ENCODE measurements around the gene CCBE1.

The CCBE1 gene

DNA sequence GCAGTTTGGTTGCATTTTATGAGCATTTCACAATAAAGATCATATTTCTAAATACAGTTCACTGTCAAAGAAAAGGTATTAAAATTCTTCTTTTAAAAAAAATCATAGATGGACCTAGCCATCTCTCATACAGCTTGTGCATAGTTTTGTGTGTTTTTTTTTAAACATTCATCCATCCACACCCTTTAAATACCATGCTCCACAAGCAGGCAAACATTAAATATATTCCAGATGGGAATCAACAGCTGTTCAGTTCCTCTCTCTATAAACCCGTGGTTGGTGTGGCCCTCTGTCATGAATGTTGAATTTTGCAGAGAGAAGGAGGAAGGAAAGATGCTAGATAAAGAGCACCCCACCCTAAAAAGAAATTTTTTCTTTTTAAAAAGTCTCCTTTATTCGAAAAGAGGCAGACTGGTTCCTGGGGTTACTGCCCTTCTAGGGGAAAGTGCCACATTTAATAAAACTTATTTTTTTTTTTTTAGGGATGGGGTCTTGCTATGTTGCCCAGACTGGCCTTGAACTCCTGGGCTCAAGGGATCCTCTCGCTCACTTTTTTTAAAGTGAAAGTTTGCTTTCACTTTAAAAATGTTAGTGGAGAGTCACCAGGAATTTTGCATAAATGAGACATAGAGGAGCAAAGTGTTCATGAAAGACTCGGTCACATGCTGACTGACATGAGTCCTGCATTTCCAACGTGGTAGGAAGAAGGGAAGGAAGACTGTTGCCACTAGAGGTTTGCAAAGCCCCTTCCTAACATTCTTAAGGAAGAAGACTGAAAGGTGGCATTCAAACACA, 264.2 kb downstream of the CCBE1 start:
- no peaks in the 10 kb centered on the region for H3K4me1 ChIP-seq (ENCODE audit: control insufficient read depth, insufficient read depth, low read length, poor library complexity, severe bottlenecking)
- no peaks in the 10 kb centered on the region for H3K36me3 ChIP-seq (ENCODE audit: control insufficient read depth, insufficient read depth, low read length)
- no peaks in the 10 kb centered on the region for H3K27me3 ChIP-seq (replicated peaks; ENCODE audit: control insufficient read depth, insufficient read depth, low read length, poor library complexity, severe bottlenecking)
- H3K4me3 ChIP-seq (ENCODE audit: insufficient read depth, low read depth, low read length, poor library complexity, severe bottlenecking), result no peak overlapping the region
- DNase-seq, result no peak
- no peak overlapping the region for H3K27ac ChIP-seq (ENCODE audit: insufficient read depth, low read length, poor library complexity, severe bottlenecking)
- no peaks in the 10 kb centered on the region for H3K9me3 ChIP-seq (ENCODE audit: control insufficient read depth, low read length)

DNA sequence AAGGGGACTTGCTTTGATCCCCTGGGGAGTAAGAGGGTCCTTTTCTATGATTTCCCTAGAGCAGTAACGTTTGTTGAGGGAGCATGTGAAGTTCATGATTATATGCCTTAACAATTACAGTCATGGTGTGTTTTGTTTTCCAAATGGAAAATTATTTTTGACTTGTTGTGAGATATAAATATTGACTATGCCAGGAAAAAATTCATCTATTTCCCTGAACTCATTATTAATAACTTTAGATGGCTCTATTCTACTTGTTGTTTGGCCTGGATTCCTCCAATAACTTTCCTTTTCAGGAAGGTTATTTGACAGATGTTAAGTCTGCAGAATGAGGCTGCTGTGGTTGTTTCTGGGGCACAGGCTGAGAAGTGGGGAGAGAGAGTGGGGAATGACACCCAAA, 266.1 kb downstream of the CCBE1 start:
- DNase-seq, result no peak
- Histone ChIP-seq H3K27ac (ENCODE audit: insufficient read depth, low read length, poor library complexity, severe bottlenecking) (no peak overlapping the region), H3K27me3 (replicated peaks; ENCODE audit: control insufficient read depth, insufficient read depth, low read length, poor library complexity, severe bottlenecking) (no peaks in the 10 kb centered on the region), H3K4me3 (ENCODE audit: insufficient read depth, low read depth, low read length, poor library complexity, severe bottlenecking) (no peak overlapping the region), H3K36me3 (ENCODE audit: control insufficient read depth, insufficient read depth, low read length) (no peaks in the 10 kb centered on the region), H3K9me3 (ENCODE audit: control insufficient read depth, low read length) (no peaks in the 10 kb centered on the region), H3K4me1 (ENCODE audit: control insufficient read depth, insufficient read depth, low read length, poor library complexity, severe bottlenecking) (no peaks in the 10 kb centered on the region)

DNA sequence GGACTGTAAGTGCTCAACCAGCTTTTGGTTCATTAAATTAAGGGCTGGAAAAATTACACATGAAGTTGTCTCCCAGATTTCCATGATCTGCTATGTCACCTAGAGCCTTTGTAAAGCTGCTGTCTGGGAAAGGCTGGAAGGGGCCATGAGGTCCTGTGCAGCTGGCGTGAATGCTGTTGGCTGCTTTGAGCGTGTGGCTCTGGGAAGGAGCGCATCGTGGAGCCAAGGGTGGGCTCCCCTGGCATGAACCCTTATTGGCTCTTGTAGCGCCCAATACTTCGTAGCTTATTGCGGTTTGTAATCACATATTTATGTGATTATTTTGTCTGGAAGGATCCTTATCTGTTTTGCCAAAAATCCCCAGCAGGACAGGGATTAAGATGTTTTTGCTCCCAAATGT, 267.6 kb downstream of the CCBE1 start:
- no peaks in the 10 kb centered on the region for H3K4me1 ChIP-seq (ENCODE audit: control insufficient read depth, insufficient read depth, low read length, poor library complexity, severe bottlenecking)
- no peaks in the 10 kb centered on the region for H3K9me3 ChIP-seq (ENCODE audit: control insufficient read depth, low read length)
- no peak for DNase-seq
- H3K4me3 ChIP-seq (ENCODE audit: insufficient read depth, low read depth, low read length, poor library complexity, severe bottlenecking), result no peak overlapping the region
- no peaks in the 10 kb centered on the region for H3K27me3 ChIP-seq (replicated peaks; ENCODE audit: control insufficient read depth, insufficient read depth, low read length, poor library complexity, severe bottlenecking)
- no peak overlapping the region for H3K27ac ChIP-seq (ENCODE audit: insufficient read depth, low read length, poor library complexity, severe bottlenecking)
- no peaks in the 10 kb centered on the region for H3K36me3 ChIP-seq (ENCODE audit: control insufficient read depth, insufficient read depth, low read length)

DNA sequence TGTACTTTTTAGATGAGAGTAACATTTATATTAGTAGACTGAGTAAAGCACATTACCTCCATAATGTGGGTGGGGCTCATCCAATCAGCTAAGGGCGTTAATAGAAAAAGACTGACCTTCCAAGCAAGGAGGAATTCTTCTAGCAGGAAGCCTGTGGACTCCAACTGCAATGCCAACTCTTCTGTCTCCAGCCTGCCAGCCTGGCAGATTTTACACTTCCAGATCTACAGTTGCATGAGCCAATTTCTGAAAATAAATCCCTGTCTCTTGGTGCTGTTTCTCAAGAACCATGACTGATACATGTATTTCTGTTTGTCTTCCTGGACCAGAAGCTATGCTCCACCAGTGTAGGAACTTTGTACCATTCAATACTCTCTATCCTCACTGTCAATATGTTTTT, 269.2 kb downstream of the CCBE1 start:
- no peak for DNase-seq
- Histone ChIP-seq H3K4me1 (ENCODE audit: control insufficient read depth, insufficient read depth, low read length, poor library complexity, severe bottlenecking) (no peaks in the 10 kb centered on the region), H3K27ac (ENCODE audit: insufficient read depth, low read length, poor library complexity, severe bottlenecking) (no peak overlapping the region), H3K36me3 (ENCODE audit: control insufficient read depth, insufficient read depth, low read length) (no peaks in the 10 kb centered on the region), H3K4me3 (ENCODE audit: insufficient read depth, low read depth, low read length, poor library complexity, severe bottlenecking) (no peak overlapping the region), H3K27me3 (replicated peaks; ENCODE audit: control insufficient read depth, insufficient read depth, low read length, poor library complexity, severe bottlenecking) (no peaks in the 10 kb centered on the region), H3K9me3 (ENCODE audit: control insufficient read depth, low read length) (no peaks in the 10 kb centered on the region)

DNA sequence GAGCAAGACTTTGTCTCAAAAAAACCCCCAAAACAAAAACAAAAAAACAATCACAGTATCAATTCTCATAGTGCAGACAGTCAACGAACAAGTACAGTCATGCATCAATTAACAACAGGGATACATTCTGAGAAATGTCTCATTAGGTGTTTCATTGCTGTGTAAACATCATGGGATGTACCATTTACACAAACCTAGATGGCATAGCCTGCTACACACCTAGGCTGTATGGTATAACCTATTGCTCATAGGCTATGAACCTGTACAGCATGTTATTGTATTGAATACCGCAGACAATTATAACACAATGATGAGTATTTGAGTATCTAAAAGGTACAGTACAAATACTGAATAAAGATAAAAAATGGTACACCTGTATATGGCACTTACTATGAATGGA, 270.4 kb downstream of the CCBE1 start:
- H3K36me3 ChIP-seq (ENCODE audit: control insufficient read depth, insufficient read depth, low read length), result no peaks in the 10 kb centered on the region
- H3K9me3 ChIP-seq (ENCODE audit: control insufficient read depth, low read length), result no peaks in the 10 kb centered on the region
- no peak for DNase-seq
- no peaks in the 10 kb centered on the region for H3K4me1 ChIP-seq (ENCODE audit: control insufficient read depth, insufficient read depth, low read length, poor library complexity, severe bottlenecking)
- no peak overlapping the region for H3K27ac ChIP-seq (ENCODE audit: insufficient read depth, low read length, poor library complexity, severe bottlenecking)
- no peak overlapping the region for H3K4me3 ChIP-seq (ENCODE audit: insufficient read depth, low read depth, low read length, poor library complexity, severe bottlenecking)
- no peaks in the 10 kb centered on the region for H3K27me3 ChIP-seq (replicated peaks; ENCODE audit: control insufficient read depth, insufficient read depth, low read length, poor library complexity, severe bottlenecking)

DNA sequence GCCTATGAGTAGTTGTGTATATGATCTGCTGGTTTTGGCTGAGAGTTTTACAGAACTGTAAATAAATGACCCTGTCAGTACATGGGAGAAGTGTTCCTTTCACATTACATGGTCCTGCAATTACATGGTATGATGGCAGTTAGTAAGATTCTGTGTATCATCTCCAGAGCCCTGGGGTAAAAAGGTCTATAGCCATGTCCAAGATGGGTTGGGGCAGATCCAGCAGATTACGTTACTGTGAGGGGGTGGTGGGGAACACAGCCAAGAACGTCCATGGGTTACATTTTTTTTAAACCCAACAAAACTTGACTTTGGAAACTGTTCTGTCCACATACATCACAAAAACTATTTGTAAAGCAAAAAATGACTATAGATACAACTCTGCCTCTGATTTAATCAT, 274.0 kb downstream of the CCBE1 start:
- Histone ChIP-seq H3K27me3 (replicated peaks; ENCODE audit: control insufficient read depth, insufficient read depth, low read length, poor library complexity, severe bottlenecking) (no peaks in the 10 kb centered on the region), H3K4me1 (ENCODE audit: control insufficient read depth, insufficient read depth, low read length, poor library complexity, severe bottlenecking) (no peaks in the 10 kb centered on the region), H3K36me3 (ENCODE audit: control insufficient read depth, insufficient read depth, low read length) (no peaks in the 10 kb centered on the region), H3K4me3 (ENCODE audit: insufficient read depth, low read depth, low read length, poor library complexity, severe bottlenecking) (no peak overlapping the region), H3K9me3 (ENCODE audit: control insufficient read depth, low read length) (no peaks in the 10 kb centered on the region), H3K27ac (ENCODE audit: insufficient read depth, low read length, poor library complexity, severe bottlenecking) (no peak overlapping the region)
- DNase-seq, result no peak

DNA sequence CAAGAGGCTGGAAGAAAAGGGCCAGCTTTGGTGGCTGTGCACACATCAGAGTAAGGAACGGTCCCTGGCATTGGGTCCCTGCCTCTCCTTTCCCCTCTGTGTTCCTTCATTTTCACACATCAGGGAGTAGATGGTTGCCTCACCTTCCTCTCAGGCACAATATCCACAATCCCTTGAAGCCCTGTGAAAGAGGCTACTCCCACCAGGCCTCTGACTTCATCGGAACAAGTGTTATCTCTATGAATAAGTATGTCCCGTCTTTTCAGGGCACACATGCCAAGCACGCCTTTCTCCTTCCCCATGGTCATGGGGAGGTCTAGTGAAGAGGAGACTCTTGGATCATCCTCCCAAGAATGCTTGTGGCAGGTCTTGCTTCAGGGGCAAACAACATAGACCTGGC, 277.0 kb downstream of the CCBE1 start:
- no peak for DNase-seq
- no peaks in the 10 kb centered on the region for H3K27me3 ChIP-seq (replicated peaks; ENCODE audit: control insufficient read depth, insufficient read depth, low read length, poor library complexity, severe bottlenecking)

DNA sequence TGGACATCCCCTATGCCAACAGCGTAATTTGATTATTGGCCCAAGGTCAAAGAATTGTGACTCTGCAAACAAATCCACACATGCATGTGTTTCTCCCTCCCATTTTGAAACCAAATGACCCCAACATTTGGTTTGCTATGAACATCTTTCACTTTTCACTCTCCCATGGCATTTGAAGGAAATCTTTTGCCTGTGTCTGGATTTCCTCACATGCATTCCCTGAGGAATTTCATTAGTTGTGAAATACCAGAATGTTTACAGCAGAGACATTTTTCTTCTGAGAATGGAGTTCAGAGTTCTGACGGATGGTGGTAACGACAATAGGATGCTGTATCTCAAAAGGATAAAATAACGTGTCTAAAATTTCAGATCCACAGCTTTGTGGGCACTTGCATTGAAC, 277.8 kb downstream of the CCBE1 start:
- Histone ChIP-seq H3K4me3 (ENCODE audit: insufficient read depth, low read depth, low read length, poor library complexity, severe bottlenecking) (no peak overlapping the region), H3K4me1 (ENCODE audit: control insufficient read depth, insufficient read depth, low read length, poor library complexity, severe bottlenecking) (no peaks in the 10 kb centered on the region), H3K36me3 (ENCODE audit: control insufficient read depth, insufficient read depth, low read length) (no peaks in the 10 kb centered on the region), H3K9me3 (ENCODE audit: control insufficient read depth, low read length) (no peaks in the 10 kb centered on the region), H3K27ac (ENCODE audit: insufficient read depth, low read length, poor library complexity, severe bottlenecking) (no peak overlapping the region), H3K27me3 (replicated peaks; ENCODE audit: control insufficient read depth, insufficient read depth, low read length, poor library complexity, severe bottlenecking) (no peaks in the 10 kb centered on the region)
- DNase-seq, result no peak

More for the DNA sequence above, 277.0 kb downstream of the CCBE1 start:
- H3K4me1 ChIP-seq (ENCODE audit: control insufficient read depth, insufficient read depth, low read length, poor library complexity, severe bottlenecking), result no peaks in the 10 kb centered on the region
- H3K4me3 ChIP-seq (ENCODE audit: insufficient read depth, low read depth, low read length, poor library complexity, severe bottlenecking), result no peak overlapping the region
- no peaks in the 10 kb centered on the region for H3K9me3 ChIP-seq (ENCODE audit: control insufficient read depth, low read length)
- H3K27ac ChIP-seq (ENCODE audit: insufficient read depth, low read length, poor library complexity, severe bottlenecking), result no peak overlapping the region
- H3K36me3 ChIP-seq (ENCODE audit: control insufficient read depth, insufficient read depth, low read length), result no peaks in the 10 kb centered on the region

DNA sequence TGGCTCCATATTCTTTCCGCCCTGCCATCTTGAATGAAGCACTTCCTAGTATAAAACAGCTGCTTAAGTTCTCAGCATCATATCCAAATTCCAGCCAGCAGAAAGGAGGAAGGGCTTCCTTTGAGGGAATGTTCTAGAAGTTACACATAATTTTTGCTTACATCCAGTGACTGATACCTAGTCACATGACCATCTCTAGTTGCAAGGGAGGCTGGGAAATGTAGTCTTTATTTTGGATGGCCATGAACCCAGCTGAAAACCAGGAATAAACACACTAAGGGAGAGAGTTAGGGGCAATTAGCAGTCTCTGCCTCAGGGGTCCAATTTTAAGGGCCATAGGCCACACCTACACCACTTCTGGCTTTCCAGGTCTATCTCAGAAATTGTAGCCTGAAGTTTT, 280.4 kb downstream of the CCBE1 start:
- Histone ChIP-seq H3K4me3 (ENCODE audit: insufficient read depth, low read depth, low read length, poor library complexity, severe bottlenecking) (no peak overlapping the region), H3K27me3 (replicated peaks; ENCODE audit: control insufficient read depth, insufficient read depth, low read length, poor library complexity, severe bottlenecking) (no peaks in the 10 kb centered on the region), H3K27ac (ENCODE audit: insufficient read depth, low read length, poor library complexity, severe bottlenecking) (no peak overlapping the region), H3K9me3 (ENCODE audit: control insufficient read depth, low read length) (no peaks in the 10 kb centered on the region), H3K4me1 (ENCODE audit: control insufficient read depth, insufficient read depth, low read length, poor library complexity, severe bottlenecking) (no peaks in the 10 kb centered on the region), H3K36me3 (ENCODE audit: control insufficient read depth, insufficient read depth, low read length) (no peaks in the 10 kb centered on the region)
- no peak for DNase-seq

DNA sequence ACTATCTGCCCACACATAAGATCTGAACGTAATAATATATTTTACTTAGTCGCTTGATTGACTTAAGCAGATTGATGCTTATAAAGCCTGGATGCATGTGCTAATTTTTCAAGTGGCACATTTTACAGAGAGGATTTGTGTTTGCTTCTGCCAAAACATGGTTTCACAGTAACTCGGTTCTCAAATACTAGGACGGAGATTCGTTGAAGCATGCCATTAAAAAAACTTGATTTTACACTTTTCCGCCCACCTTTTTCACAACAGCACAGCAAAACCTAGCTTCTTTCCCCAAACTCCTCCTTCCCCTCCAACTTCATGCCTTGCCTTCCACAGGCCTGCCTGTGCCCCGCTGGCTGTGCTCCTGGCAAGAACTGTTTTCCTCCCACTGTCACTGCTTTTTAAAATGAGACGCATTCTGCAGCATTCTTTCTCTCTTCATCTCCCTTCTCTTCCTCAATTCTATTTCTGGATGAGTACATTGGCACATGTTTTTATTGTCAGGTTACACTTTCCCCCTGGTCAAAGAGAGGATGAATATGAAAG, 283.0 kb downstream of the CCBE1 start:
- Histone ChIP-seq H3K4me3 (ENCODE audit: insufficient read depth, low read depth, low read length, poor library complexity, severe bottlenecking) (no peak overlapping the region), H3K9me3 (ENCODE audit: control insufficient read depth, low read length) (no peaks in the 10 kb centered on the region), H3K4me1 (ENCODE audit: control insufficient read depth, insufficient read depth, low read length, poor library complexity, severe bottlenecking) (no peaks in the 10 kb centered on the region), H3K36me3 (ENCODE audit: control insufficient read depth, insufficient read depth, low read length) (no peaks in the 10 kb centered on the region), H3K27me3 (replicated peaks; ENCODE audit: control insufficient read depth, insufficient read depth, low read length, poor library complexity, severe bottlenecking) (no peaks in the 10 kb centered on the region), H3K27ac (ENCODE audit: insufficient read depth, low read length, poor library complexity, severe bottlenecking) (no peak overlapping the region)
- no peak for DNase-seq
